ENCODE measurements around the gene CD63. TPM values are rescaled to one million over a fixed set of nuclear protein-coding genes. Genes with fewer than 3 reads are reported as not detected.

Gene CD63
- total and polyA plus RNA-seq, 2 of the 4 experiments (the other 2 are of a cell fraction), result 995 to 1,398 TPM

DNA sequence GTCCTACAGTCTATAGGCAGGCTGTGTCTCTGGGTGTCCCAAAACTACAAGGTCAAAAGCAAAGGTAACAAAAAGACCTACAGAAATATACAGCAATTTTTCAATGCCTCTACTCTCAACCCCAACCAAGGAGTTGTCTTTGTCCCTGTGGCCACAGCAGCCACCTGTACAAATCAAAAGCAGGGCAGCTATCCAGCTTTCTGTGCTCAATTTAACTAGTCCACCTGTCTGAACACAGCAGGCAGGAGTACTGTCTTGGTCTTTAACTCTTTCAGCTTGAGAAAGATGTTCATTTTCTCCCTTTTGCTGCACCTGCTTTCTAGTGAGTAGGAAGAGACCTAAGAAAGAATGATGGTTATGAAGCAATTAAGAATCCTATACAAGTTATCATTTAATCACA is 33.8 kb upstream of the CD63 start:
- H2BK120ac ChIP-seq (ENCODE audit: low read depth, low read length), result no peak overlapping the region
- no peak overlapping the region for H3K18ac ChIP-seq (ENCODE audit: low read depth, low read length)
- no peak overlapping the region for H2AK9ac ChIP-seq (replicated peaks; ENCODE audit: low read depth, low read length, poor library complexity)
- in situ Hi-C loops (cut with MboI; ENCODE audit: low sequenced_read_pairs), result no loop called here
- no peak overlapping the region for H3K4ac ChIP-seq (ENCODE audit: low read depth, low read length)
- H3K4me3 ChIP-seq (ENCODE audit: insufficient read depth, low read depth, low read length), result no peak overlapping the region
- BruUV-seq (replicated peaks), result no TSS peak
- no peaks in the 10 kb centered on the region for H3K9me3 ChIP-seq (ENCODE audit: control insufficient read depth, insufficient read depth, low read length)
- no peak overlapping the region for H3K56ac ChIP-seq (ENCODE audit: extremely low read depth, insufficient read depth, low read length)
- no peak overlapping the region for H2BK5ac ChIP-seq (ENCODE audit: low read depth, low read length, poor library complexity, severe bottlenecking)
- H3K23ac ChIP-seq (ENCODE audit: low read depth, low read length), result no peak overlapping the region
- dilution Hi-C loops (cut with HindIII; ENCODE audit: low sequenced_read_pairs, unreplicated experiment), result no loop called here
- H3K36me3 ChIP-seq (ENCODE audit: control insufficient read depth, insufficient read depth, low read length), result peaks cover 34% of the 10 kb centered on the region
- POLR2A ChIA-PET (ENCODE audit: unreplicated experiment), result no interaction called here
- peaks cover 4% of the 10 kb centered on the region; the same call in 1 of the 2 replicates for H4K20me1 ChIP-seq (ENCODE audit: insufficient read depth, low read length)
- DNase-seq (no peak), ATAC-seq (ENCODE audit: low read depth) (no peak)
- H2AFZ ChIP-seq (replicated peaks; ENCODE audit: low read length, poor library complexity), result no peak overlapping the region
- peaks cover 6 to 40% of the 10 kb centered on the region in 2 experiments for H3K79me1 ChIP-seq (ENCODE audit: low read depth in 1 of 2, low read length in 2 of 2)
- H4K91ac ChIP-seq (ENCODE audit: insufficient read depth, low read depth, low read length), result no peak overlapping the region
- H2BK15ac ChIP-seq (ENCODE audit: low read depth, low read length), result no peak overlapping the region
- H3K9me1 ChIP-seq (ENCODE audit: insufficient read depth, low read length), result peaks cover 4% of the 10 kb centered on the region
- intact Hi-C loops (cut with micrococcal nuclease), result no loop called here
- no peak overlapping the region for H3K9ac ChIP-seq (ENCODE audit: low read depth, low read length)
- H4K5ac ChIP-seq (ENCODE audit: low read depth, low read length), result no peak overlapping the region
- H3K27ac ChIP-seq (ENCODE audit: insufficient read depth, low read length), result no peak overlapping the region
- TF ChIP-seq MXI1 (IDR thresholded peaks at IDR 0.05; ENCODE audit: borderline replicate concordance, low read depth, low read length), result no peak
- no peak for TF ChIP-seq POLR2A (IDR thresholded peaks at IDR 0.05; ENCODE audit: low read depth, low read length)
- no peak for TF ChIP-seq NFE2L2 (IDR thresholded peaks at IDR 0.05; ENCODE audit: low read depth, low read length)
- no peak for TF ChIP-seq FOS (IDR thresholded peaks at IDR 0.05; ENCODE audit: low read depth, low read length)
- TF ChIP-seq MAFK (IDR thresholded peaks at IDR 0.05; ENCODE audit: low read depth, low read length), result no peak
- TF ChIP-seq RCOR1 (IDR thresholded peaks at IDR 0.05; ENCODE audit: insufficient replicate concordance, low read length), result no peak
- no peak for TF ChIP-seq RAD21 (IDR thresholded peaks at IDR 0.05; ENCODE audit: low read length)
- TF ChIP-seq CHD1 (IDR thresholded peaks at IDR 0.05; ENCODE audit: low read depth, low read length), result no peak
- TF ChIP-seq, protein P1, sequence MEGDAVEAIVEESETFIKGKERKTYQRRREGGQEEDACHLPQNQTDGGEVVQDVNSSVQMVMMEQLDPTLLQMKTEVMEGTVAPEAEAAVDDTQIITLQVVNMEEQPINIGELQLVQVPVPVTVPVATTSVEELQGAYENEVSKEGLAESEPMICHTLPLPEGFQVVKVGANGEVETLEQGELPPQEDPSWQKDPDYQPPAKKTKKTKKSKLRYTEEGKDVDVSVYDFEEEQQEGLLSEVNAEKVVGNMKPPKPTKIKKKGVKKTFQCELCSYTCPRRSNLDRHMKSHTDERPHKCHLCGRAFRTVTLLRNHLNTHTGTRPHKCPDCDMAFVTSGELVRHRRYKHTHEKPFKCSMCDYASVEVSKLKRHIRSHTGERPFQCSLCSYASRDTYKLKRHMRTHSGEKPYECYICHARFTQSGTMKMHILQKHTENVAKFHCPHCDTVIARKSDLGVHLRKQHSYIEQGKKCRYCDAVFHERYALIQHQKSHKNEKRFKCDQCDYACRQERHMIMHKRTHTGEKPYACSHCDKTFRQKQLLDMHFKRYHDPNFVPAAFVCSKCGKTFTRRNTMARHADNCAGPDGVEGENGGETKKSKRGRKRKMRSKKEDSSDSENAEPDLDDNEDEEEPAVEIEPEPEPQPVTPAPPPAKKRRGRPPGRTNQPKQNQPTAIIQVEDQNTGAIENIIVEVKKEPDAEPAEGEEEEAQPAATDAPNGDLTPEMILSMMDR (conservative IDR thresholded peaks at IDR 0.05; ENCODE audit: low read depth, low read length), result no peak
- TF ChIP-seq CEBPB (IDR thresholded peaks at IDR 0.05; ENCODE audit: low read depth, low read length), result no peak
- TF ChIP-seq, protein P2, sequence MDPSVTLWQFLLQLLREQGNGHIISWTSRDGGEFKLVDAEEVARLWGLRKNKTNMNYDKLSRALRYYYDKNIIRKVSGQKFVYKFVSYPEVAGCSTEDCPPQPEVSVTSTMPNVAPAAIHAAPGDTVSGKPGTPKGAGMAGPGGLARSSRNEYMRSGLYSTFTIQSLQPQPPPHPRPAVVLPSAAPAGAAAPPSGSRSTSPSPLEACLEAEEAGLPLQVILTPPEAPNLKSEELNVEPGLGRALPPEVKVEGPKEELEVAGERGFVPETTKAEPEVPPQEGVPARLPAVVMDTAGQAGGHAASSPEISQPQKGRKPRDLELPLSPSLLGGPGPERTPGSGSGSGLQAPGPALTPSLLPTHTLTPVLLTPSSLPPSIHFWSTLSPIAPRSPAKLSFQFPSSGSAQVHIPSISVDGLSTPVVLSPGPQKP (IDR thresholded peaks at IDR 0.05; ENCODE audit: borderline replicate concordance, low read depth, low read length), result no peak
- TF ChIP-seq MAZ (IDR thresholded peaks at IDR 0.05; ENCODE audit: borderline replicate concordance, low read depth, low read length), result no peak
- TF ChIP-seq BHLHE40 (IDR thresholded peaks at IDR 0.05; ENCODE audit: low read depth, low read length), result no peak
- TF ChIP-seq, protein P3, sequence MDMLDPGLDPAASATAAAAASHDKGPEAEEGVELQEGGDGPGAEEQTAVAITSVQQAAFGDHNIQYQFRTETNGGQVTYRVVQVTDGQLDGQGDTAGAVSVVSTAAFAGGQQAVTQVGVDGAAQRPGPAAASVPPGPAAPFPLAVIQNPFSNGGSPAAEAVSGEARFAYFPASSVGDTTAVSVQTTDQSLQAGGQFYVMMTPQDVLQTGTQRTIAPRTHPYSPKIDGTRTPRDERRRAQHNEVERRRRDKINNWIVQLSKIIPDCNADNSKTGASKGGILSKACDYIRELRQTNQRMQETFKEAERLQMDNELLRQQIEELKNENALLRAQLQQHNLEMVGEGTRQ (IDR thresholded peaks at IDR 0.05; ENCODE audit: low read depth, low read length), result no peak
- no peak for TF ChIP-seq RFX5 (IDR thresholded peaks at IDR 0.05; ENCODE audit: low read depth, low read length)
- CTCF ChIA-PET, result no interaction called here
- H3K4me2 ChIP-seq (ENCODE audit: low read depth, low read length), result no peak overlapping the region
- H2AK5ac ChIP-seq (ENCODE audit: low read depth, low read length), result no peak overlapping the region
- H3K27me3 ChIP-seq (ENCODE audit: control insufficient read depth, insufficient read depth, low read length), result no peaks in the 10 kb centered on the region
- no peak overlapping the region for H3K14ac ChIP-seq (replicated peaks; ENCODE audit: low read depth, low read length)
- H3K4me1 ChIP-seq (ENCODE audit: control insufficient read depth, insufficient read depth, low read length), result peaks cover 2% of the 10 kb centered on the region; the same call in 1 of the 2 replicates
- no peak overlapping the region for H4K8ac ChIP-seq (ENCODE audit: low read depth in 2 of 2, low read length in 2 of 2)
- no peak overlapping the region for H2BK20ac ChIP-seq (ENCODE audit: low read depth, low read length)
